MCF 10A (cell line): ENCODE data around the gene FERMT2. TPM values are rescaled to one million over a fixed set of nuclear protein-coding genes. Genes with fewer than 3 reads are reported as not detected.

Source experiments
- BruUV-seq: library from RNA; stranded (reverse); fragments of 400-500 nt; replicated peaks from 2 replicates; lab custom pipeline; 2021; lab: Mats Ljungman, UMichigan
- CTCF ChIA-PET: fragments of 300-600 bp; sonication (Branson Sonifier 250); formaldehyde crosslinking; extraction: SDS; loops from one replicate; lab custom pipeline; 2021; ENCODE audit warnings: antibody characterized with exemption, inconsistent platforms; lab: Yijun Ruan, JAX
- POLR2A ChIA-PET: fragments of 300-600, 350-650 bp; sonication (Branson Sonifier 250); formaldehyde crosslinking; extraction: SDS; loops from one replicate; lab custom pipeline; 2020; ENCODE audit warnings: antibody characterized with exemption, inconsistent platforms; lab: Yijun Ruan, JAX
- DNase-seq: peaks from one replicate; pipeline ENCODE4 v3.0.0-alpha.2; 2018; ENCODE audit not compliant: unreplicated experiment
- H3K27ac Mint-ChIP-seq: one replicate; pipeline ENCODE4 v1.8.0; 2022; ENCODE audit warnings: mild to moderate bottlenecking, low read depth, mixed read lengths; ENCODE audit not compliant: unreplicated experiment
- H3K27me3 Mint-ChIP-seq: one replicate; pipeline ENCODE4 v1.8.0; 2022; ENCODE audit warnings: mixed read lengths; ENCODE audit not compliant: insufficient read depth, unreplicated experiment
- H3K36me3 Mint-ChIP-seq: one replicate; pipeline ENCODE4 v1.8.0; 2022; ENCODE audit warnings: mild to moderate bottlenecking, moderate library complexity, mixed read lengths; ENCODE audit not compliant: insufficient read depth, unreplicated experiment
- H3K4me1 Mint-ChIP-seq: one replicate; pipeline ENCODE4 v1.8.0; 2022; ENCODE audit warnings: mixed read lengths; ENCODE audit not compliant: insufficient read depth, unreplicated experiment
- H3K4me3 Mint-ChIP-seq: one replicate; pipeline ENCODE4 v1.8.0; 2022; ENCODE audit warnings: mild to moderate bottlenecking, moderate library complexity, mixed read lengths; ENCODE audit not compliant: unreplicated experiment
- H3K9me3 Mint-ChIP-seq: one replicate; pipeline ENCODE4 v1.8.0; 2022; ENCODE audit warnings: mixed read lengths; ENCODE audit not compliant: unreplicated experiment
- intact Hi-C: fragments of 100-400 bp; cut with micrococcal nuclease; formaldehyde crosslinking; loops from 2 replicates; pipeline ENCODE4 v1.14.1; 2022
- total RNA-seq: library from RNA; stranded (reverse); gene quantifications from 2 replicates; pipeline ENCODE4 v1.2.3, GENCODE V29; 2022
- TF ChIP-seq, protein P1 (sequence below): fragments of 200-600 bp; IDR thresholded peaks from one replicate; pipeline ENCODE4 v1.8.0; 2022; ENCODE audit warnings: antibody characterized with exemption, mild to moderate bottlenecking; ENCODE audit not compliant: unreplicated experiment

The FERMT2 gene
- total RNA-seq, 1 experiment from 2014 or later: 62.7 TPM

DNA sequence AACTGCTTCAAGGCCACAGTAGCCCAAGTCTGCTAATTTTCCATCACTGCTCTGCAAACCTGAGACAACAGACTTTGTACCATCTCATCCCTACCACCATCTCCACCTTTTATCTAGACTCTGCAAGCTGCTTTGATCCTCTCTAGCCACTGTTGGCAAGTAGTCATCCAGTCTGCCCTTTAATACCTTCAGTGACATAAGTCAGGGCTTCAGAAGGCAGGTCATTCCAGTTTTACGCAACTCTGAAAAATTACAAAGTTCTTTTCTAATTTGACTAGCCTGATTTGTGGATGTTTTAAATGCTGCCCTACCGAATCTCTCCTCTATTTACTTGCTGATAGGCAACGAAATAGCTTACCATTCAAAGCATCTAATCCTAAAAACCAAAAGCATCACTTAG lies 2.8 kb downstream of the FERMT2 start:
- POLR2A ChIA-PET: interaction anchor here (1.0 to 4.7 kb wide), 14 partner anchors 9 to 396 kb away, joined by 3 to 38 read pairs (median 6); partner anchors contain the start of gene TXNDC16
- H3K27ac Mint-ChIP-seq: peak overlapping the region; percentile 90
- CTCF ChIA-PET: interaction anchor here (0.6 to 2.4 kb wide), 5 partner anchors 11 to 48 kb away, joined by 3 to 14 read pairs (median 5); no protein-coding TSS in a partner anchor
- peaks cover 22% of the 10 kb centered on the region for H3K4me1 Mint-ChIP-seq
- H3K4me3 Mint-ChIP-seq: peak overlapping the region; percentile 26
- DNase-seq: peak; percentile 24
- intact Hi-C loops: no loop called here
- TF ChIP-seq, protein P1, sequence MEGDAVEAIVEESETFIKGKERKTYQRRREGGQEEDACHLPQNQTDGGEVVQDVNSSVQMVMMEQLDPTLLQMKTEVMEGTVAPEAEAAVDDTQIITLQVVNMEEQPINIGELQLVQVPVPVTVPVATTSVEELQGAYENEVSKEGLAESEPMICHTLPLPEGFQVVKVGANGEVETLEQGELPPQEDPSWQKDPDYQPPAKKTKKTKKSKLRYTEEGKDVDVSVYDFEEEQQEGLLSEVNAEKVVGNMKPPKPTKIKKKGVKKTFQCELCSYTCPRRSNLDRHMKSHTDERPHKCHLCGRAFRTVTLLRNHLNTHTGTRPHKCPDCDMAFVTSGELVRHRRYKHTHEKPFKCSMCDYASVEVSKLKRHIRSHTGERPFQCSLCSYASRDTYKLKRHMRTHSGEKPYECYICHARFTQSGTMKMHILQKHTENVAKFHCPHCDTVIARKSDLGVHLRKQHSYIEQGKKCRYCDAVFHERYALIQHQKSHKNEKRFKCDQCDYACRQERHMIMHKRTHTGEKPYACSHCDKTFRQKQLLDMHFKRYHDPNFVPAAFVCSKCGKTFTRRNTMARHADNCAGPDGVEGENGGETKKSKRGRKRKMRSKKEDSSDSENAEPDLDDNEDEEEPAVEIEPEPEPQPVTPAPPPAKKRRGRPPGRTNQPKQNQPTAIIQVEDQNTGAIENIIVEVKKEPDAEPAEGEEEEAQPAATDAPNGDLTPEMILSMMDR: no peak
- H3K36me3 Mint-ChIP-seq: peaks cover 37% of the 10 kb centered on the region
- H3K27me3 Mint-ChIP-seq: no peaks in the 10 kb centered on the region
- no peaks in the 10 kb centered on the region for H3K9me3 Mint-ChIP-seq
- no TSS peak for BruUV-seq

DNA sequence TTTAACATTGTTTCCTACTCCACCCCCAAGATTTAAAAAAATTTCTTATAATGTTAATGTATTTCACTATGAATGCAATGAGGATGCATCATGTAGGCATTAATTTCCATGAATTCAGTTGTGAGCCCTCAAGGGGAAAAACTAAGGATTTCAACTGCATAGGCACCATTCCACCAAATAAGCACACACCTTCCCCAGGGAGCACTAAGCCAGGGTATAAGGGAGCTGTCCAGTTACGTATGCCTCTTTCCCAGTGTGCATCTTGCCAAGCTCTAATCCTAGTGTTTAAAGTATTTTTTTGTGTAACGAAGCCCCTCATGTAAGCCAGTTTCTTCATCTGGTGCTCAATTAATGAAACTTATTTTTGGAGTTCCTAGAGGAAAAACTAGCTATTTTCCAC lies 6.6 kb downstream of the FERMT2 start:
- CTCF ChIA-PET: interaction anchor here (1.0 to 1.2 kb wide), 3 partner anchors 16 to 73 kb away, joined by 4 to 7 read pairs (median 4); no protein-coding TSS in a partner anchor
- H3K4me1 Mint-ChIP-seq: peaks cover 24% of the 10 kb centered on the region
- no TSS peak for BruUV-seq

DNA sequence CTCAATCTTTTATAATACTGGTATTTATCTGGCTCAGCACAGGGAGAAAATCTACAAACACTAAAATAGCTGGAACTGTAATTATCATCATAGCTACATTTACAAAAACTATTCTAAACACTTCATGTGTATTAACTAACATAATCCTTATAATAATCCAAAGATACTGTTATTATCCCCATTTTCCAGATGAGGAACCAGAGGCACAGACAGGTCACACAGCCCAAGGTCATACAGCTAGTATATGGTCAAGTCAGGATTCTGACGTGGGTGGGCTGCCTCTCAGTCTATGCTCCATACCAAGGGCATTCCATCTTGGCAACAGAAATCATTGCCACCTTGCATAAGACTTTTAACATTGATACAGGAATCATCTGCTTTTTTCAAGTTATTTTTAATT lies 11.4 kb downstream of the FERMT2 start:
- intact Hi-C loops: no loop called here
- CTCF ChIA-PET: interaction anchor here (1.3 kb wide), 1 partner anchor 17 kb away, joined by 3 read pairs; no protein-coding TSS in a partner anchor

More for the DNA sequence above, 6.6 kb downstream of the FERMT2 start:
- TF ChIP-seq, protein P1: no peak
- Mint-ChIP-seq H3K27me3 (no peaks in the 10 kb centered on the region), H3K9me3 (no peaks in the 10 kb centered on the region), H3K27ac (no peak overlapping the region), H3K36me3 (peaks cover 44% of the 10 kb centered on the region), H3K4me3 (no peak overlapping the region)
- intact Hi-C loops: no loop called here
- DNase-seq: no peak
- POLR2A ChIA-PET: interaction anchor here (0.9 to 2.0 kb wide), 2 partner anchors 11 to 18 kb away, joined by 3 to 6 read pairs; no protein-coding TSS in a partner anchor

DNA sequence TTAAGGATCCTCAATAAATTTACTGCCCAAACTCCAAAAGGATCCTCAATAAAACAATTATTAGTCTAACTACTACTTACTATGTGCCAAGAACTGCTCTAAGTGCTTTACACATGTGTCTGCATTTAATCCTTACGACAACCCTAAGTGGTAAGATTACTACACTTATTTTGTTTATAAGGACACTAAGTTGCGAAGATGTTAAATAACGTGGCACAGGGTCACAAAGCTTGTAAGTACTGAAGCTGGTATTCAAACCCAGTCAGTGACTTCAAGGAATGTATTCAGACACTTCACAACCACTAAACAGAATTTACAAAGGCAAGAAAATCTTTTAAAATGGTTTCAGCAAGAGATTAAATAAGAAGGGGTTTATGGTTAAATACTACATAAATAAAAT lies 13.0 kb downstream of the FERMT2 start:
- ChIA-PET POLR2A (interaction anchor here (0.6 to 4.8 kb wide), 6 partner anchors 12 to 136 kb away, joined by 3 to 24 read pairs (median 4); partner anchors contain the start of gene FERMT2), CTCF (interaction anchor here (0.7 to 1.2 kb wide), 2 partner anchors 11 to 104 kb away, joined by 3 read pairs; no protein-coding TSS in a partner anchor)
- Mint-ChIP-seq H3K4me1 (peaks cover 28% of the 10 kb centered on the region), H3K9me3 (no peaks in the 10 kb centered on the region), H3K36me3 (peaks cover 12% of the 10 kb centered on the region), H3K4me3 (no peak overlapping the region), H3K27ac (no peak overlapping the region), H3K27me3 (no peaks in the 10 kb centered on the region)
- intact Hi-C loops: no loop called here
- TF ChIP-seq, protein P1: no peak
- BruUV-seq: no TSS peak
- DNase-seq: no peak

More for the DNA sequence above, 11.4 kb downstream of the FERMT2 start:
- Mint-ChIP-seq H3K9me3 (no peaks in the 10 kb centered on the region), H3K27me3 (no peaks in the 10 kb centered on the region), H3K4me1 (peaks cover 21% of the 10 kb centered on the region), H3K27ac (no peak overlapping the region), H3K36me3 (peaks cover 16% of the 10 kb centered on the region), H3K4me3 (no peak overlapping the region)
- POLR2A ChIA-PET: interaction anchor here (1.3 kb wide), 1 partner anchor 9 kb away, joined by 8 read pairs; no protein-coding TSS in a partner anchor
- TF ChIP-seq, protein P1: no peak
- BruUV-seq: no TSS peak
- no peak for DNase-seq
